ENCODE results near the gene DMWD. TPM values are rescaled to one million over a fixed set of nuclear protein-coding genes. Genes with fewer than 3 reads are reported as not detected.
A peak's percentile ranks its signal among the peaks of the same experiment; 100 is the strongest.

Gene DMWD
- polyA plus RNA-seq, 1 donor from 2014 or later: 16.7 TPM

- Mint-ChIP-seq H3K4me3 (no peak overlapping the region), H3K36me3 (peaks cover 5% of the 10 kb centered on the region), H3K27ac (no peak overlapping the region), H3K4me1 (peaks cover 3 to 5% (median 4%) of the 10 kb centered on the region in 3 donors), H3K9me3 (no peaks in the 10 kb centered on the region), H3K27me3 (no peaks in the 10 kb centered on the region)
Measured at GRCh38 chr19:45785097-45785496, 7.5 kb downstream of the DMWD start.

GRCh38 chr19:45784096-45784495 is 8.5 kb downstream of the DMWD start:
- H3K36me3 Mint-ChIP-seq: peaks cover 7% of the 10 kb centered on the region
- H3K4me3 Mint-ChIP-seq: no peak overlapping the region
- no peaks in the 10 kb centered on the region for H3K9me3 Mint-ChIP-seq
- H3K4me1 Mint-ChIP-seq: peaks cover 7 to 12% (median 8%) of the 10 kb centered on the region in 3 donors
- peaks cover 5% of the 10 kb centered on the region for H3K27me3 Mint-ChIP-seq
- no peak overlapping the region for H3K27ac Mint-ChIP-seq

DNA sequence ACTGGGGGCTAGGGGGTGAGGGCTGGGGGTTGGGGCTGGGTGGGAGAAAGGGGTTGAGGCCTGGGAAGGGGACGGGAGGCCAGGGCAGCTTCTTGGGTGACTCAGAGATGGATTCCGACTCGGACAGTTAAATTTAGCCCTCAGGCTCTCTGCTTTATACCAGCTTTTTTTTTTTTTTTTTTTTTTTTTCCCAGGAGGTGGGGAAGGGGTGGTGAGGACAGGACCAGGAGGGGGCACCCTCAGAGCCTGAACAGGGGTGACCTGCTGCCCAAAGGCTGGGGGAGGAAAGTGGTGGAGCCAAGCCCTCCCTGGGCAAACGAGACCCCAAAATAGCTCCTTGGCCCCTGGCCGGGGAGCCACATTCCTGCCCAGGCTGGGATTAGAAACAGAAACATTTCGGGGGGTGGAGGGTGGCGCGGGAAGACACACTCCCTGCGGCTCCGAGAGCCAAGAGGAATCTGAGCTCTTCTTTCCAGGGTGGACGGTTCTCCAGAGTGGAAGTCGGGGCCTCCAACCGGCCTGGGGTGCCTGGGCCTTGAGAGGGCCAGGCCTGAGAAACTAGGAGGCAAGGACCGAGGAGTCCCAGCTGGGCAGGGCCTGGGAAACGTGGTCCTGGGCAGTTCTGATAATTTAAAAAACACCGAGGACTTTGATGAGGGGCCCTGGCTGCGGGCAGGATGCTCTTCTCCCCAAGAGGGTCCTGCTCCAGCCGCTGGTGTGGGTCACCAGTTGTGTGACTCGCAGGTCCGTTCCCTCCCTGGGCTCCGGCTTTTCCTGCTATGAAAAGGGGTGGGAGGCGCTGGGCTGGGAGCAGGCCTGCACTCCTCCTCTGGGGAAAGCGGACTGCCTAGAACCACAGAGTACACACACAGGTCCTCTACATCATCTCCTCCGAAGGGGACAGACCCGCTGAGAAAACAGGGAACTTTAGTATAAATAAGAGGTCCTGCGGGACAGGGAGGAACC is 9.5 kb downstream of the DMWD start:
- H3K27me3 Mint-ChIP-seq: peaks cover 7% of the 10 kb centered on the region
- no peak overlapping the region for H3K27ac Mint-ChIP-seq
- no peaks in the 10 kb centered on the region for H3K9me3 Mint-ChIP-seq
- no peak overlapping the region for H3K4me3 Mint-ChIP-seq
- peaks cover 4% of the 10 kb centered on the region for H3K36me3 Mint-ChIP-seq
- peaks cover 7 to 16% (median 11%) of the 10 kb centered on the region in 3 donors for H3K4me1 Mint-ChIP-seq

- Mint-ChIP-seq H3K9me3 (no peaks in the 10 kb centered on the region), H3K27me3 (peaks cover 7% of the 10 kb centered on the region), H3K4me1 (peaks cover 7 to 14% (median 11%) of the 10 kb centered on the region in 3 donors), H3K36me3 (peaks cover 2% of the 10 kb centered on the region), H3K4me3 (no peak within 1 kb of the TSS), H3K27ac (no peak within 1 kb of the TSS)
Measured at GRCh38 chr19:45782162-45782691, 10.4 kb downstream of the DMWD start, which contains the start of gene DMPK. Gene DMPK, minus strand, starts transcription at chr19:45782490. Its CDS starts 138 bp downstream, at chr19:45782352.

DNA sequence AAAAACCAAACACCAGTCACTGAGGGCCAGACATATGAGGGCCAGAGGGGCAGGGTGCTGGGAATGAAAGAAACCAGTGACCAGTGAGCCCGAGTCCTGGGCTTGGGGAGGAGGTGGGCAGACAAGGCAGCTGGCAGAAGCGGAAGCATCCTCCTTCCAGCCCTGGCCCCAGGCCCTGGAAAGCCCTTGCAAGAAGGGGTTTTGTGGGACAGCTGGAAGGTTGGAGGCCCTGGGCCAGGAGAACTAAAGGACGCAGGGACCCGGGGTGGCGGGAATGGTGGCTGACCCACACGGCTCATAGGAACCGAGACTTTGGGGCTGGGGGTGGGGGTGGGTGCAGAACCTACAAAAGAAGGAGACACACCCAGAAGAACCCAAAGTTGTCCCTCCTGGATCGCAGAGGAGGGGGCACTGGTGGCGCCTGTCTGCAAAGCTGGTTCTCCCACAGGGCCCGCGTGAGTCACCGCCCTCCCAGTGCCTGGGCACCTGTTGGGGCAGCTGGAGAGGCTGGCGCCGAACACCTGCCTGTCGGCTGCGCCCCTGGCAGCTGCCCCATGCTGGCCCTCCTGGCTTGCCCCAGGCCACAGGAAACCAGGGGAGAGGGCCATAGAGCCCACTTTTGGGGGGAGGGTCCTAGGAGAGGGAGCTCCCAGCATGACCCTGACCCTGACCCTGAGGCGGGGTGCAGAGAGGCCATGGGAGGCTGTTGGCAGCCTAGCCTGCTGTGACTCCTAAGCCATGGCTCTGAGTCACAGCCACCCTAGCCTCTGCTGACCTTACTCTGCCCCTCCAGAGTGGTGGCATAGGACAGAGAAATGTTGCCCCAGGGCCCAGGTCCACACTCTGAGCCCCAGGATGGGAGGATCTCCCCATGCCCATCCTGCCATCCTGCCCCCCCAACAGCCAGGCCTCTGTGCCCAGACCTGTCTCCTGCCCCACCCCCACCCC is 11.2 kb downstream of the DMWD start:
- peaks cover 7% of the 10 kb centered on the region for H3K27me3 Mint-ChIP-seq

GRCh38 chr19:45780448-45781213 is 12.0 kb downstream of the DMWD start:
- H3K27me3 Mint-ChIP-seq: peaks cover 7% of the 10 kb centered on the region
- H3K9me3 Mint-ChIP-seq: no peaks in the 10 kb centered on the region
- peak overlapping the region in 1 of 3 donors; percentile 51 for H3K27ac Mint-ChIP-seq

More for the DNA sequence above, 11.2 kb downstream of the DMWD start:
- no peaks in the 10 kb centered on the region for H3K9me3 Mint-ChIP-seq
- H3K4me1 Mint-ChIP-seq: peaks cover 7 to 14% (median 11%) of the 10 kb centered on the region in 3 donors
- no peak overlapping the region for H3K4me3 Mint-ChIP-seq
- H3K27ac Mint-ChIP-seq: peak overlapping the region in 1 of 3 donors; percentile 51
- H3K36me3 Mint-ChIP-seq: peaks cover 2% of the 10 kb centered on the region

DNA sequence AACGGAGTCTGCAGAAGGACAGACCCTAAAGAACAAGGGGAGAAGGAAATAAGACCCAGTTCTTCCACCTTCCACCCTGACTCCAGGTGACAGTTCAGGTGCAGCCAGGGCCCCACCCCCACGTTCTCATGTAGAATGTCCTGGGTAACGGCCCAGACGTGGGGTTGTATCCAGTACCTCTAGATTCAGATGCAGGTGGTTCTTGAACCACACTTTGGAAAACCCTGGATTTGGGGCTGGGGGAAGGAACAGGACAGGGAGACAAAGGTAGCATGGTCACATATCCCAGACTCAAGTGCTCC is 12.5 kb downstream of the DMWD start:
- peaks cover 2% of the 10 kb centered on the region for H3K36me3 Mint-ChIP-seq
- peaks cover 7 to 14% (median 11%) of the 10 kb centered on the region in 3 donors for H3K4me1 Mint-ChIP-seq
- H3K9me3 Mint-ChIP-seq: no peaks in the 10 kb centered on the region
- no peak overlapping the region for H3K4me3 Mint-ChIP-seq
- no peak overlapping the region for H3K27ac Mint-ChIP-seq
- H3K27me3 Mint-ChIP-seq: peaks cover 7% of the 10 kb centered on the region

More at GRCh38 chr19:45780448-45781213, 12.0 kb downstream of the DMWD start:
- Mint-ChIP-seq H3K4me1 (peaks cover 7 to 14% (median 11%) of the 10 kb centered on the region in 3 donors), H3K36me3 (peaks cover 2% of the 10 kb centered on the region), H3K4me3 (no peak overlapping the region)

DNA sequence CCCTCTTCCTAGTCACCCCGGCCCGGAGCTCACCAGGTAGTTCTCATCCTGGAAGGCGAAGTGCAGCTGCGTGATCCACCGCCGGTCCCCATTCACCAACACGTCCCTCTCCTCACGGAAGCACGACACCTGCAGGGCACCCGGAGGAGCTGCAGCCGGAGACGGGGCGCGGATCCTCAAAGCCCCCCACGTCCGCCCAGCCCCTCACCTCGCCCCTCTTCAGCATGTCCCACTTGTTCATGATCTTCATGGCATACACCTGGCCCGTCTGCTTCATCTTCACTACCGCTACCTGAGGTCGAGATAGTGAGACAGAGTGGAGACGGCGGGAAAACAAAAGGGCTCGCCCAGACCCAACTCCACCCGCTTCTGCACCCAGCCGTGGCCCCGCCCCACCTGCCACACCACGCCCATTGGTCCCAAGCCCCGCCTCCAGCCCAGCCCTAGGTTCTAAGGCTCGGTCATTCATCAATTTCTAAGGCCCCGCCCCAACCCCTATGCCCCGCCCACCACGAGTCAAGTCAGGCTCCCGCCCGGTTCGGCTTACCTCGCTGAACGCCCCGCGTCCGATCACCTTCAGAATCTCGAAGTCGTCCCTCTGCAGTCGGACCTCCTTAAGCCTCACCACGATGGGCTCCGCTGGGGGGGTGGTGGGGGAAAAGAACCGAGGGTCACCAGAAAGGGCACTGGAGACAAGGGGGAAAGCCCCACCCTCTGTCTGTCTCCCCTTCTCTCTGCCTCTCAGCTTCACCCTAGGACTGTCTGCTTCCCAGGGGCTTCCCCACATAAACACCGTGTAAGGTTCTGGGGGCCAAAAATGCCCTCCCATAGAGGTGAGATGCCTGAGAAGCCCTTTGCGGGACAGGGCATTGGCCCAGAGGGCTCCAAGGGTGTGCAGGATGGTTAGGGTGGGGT is 13.2 kb downstream of the DMWD start:
- Mint-ChIP-seq H3K27ac (peak overlapping the region in 2 of 3 donors; percentile 55 to 59), H3K36me3 (peaks cover 2% of the 10 kb centered on the region), H3K4me1 (peaks cover 7 to 14% (median 11%) of the 10 kb centered on the region in 3 donors), H3K27me3 (peaks cover 7% of the 10 kb centered on the region), H3K9me3 (no peaks in the 10 kb centered on the region), H3K4me3 (peak overlapping the region; percentile 24 to 94 (median 72))

GRCh38 chr19:45778010-45778661 is 14.5 kb downstream of the DMWD start:
- Mint-ChIP-seq H3K4me1 (peaks cover 7 to 16% (median 11%) of the 10 kb centered on the region in 3 donors), H3K27ac (no peak overlapping the region), H3K9me3 (no peaks in the 10 kb centered on the region), H3K36me3 (peaks cover 2% of the 10 kb centered on the region), H3K4me3 (peak overlapping the region in 1 of 4 donors; percentile 76), H3K27me3 (peaks cover 7% of the 10 kb centered on the region)

GRCh38 chr19:45777395-45777961 is 15.2 kb downstream of the DMWD start:
- Mint-ChIP-seq H3K4me1 (peaks cover 7 to 16% (median 11%) of the 10 kb centered on the region in 3 donors), H3K27me3 (peaks cover 7% of the 10 kb centered on the region), H3K4me3 (peak overlapping the region in 2 of 4 donors; percentile 5 to 57), H3K27ac (no peak overlapping the region), H3K9me3 (no peaks in the 10 kb centered on the region), H3K36me3 (peaks cover 2% of the 10 kb centered on the region)

- peaks cover 7% of the 10 kb centered on the region for H3K27me3 Mint-ChIP-seq
- H3K36me3 Mint-ChIP-seq: peaks cover 2% of the 10 kb centered on the region
- no peak overlapping the region for H3K4me3 Mint-ChIP-seq
- no peak overlapping the region for H3K27ac Mint-ChIP-seq
- H3K4me1 Mint-ChIP-seq: peaks cover 8 to 20% (median 16%) of the 10 kb centered on the region in 3 donors
- H3K9me3 Mint-ChIP-seq: no peaks in the 10 kb centered on the region
Measured at GRCh38 chr19:45774765-45775164, 17.9 kb downstream of the DMWD start.

- no peaks in the 10 kb centered on the region for H3K36me3 Mint-ChIP-seq
- H3K27me3 Mint-ChIP-seq: no peaks in the 10 kb centered on the region
- peak overlapping the region in 1 of 3 donors; percentile 13 for H3K27ac Mint-ChIP-seq
- no peak overlapping the region for H3K4me3 Mint-ChIP-seq
- peaks cover 5 to 9% (median 7%) of the 10 kb centered on the region in 3 donors for H3K4me1 Mint-ChIP-seq
- H3K9me3 Mint-ChIP-seq: no peaks in the 10 kb centered on the region
Measured at GRCh38 chr19:45773384-45773783, 19.3 kb downstream of the DMWD start.

Data from IgD-negative memory B cell (primary cell).